K562 (cell line): ENCODE data around the gene ELL3. TPM values are rescaled to one million over a fixed set of nuclear protein-coding genes. Genes with fewer than 3 reads are reported as not detected.
"Not testable (repeated sequence)": the region's sequence is repeated elsewhere in the genome, so short reads cannot be mapped to it uniquely, and the experiment has no call there.

Experiments
- CCNT2 ChIP-seq: IDR thresholded peaks from 2 replicates; pipeline ENCODE4 v1.6.1; 2011; ENCODE audit warnings: borderline replicate concordance, low read depth, mild to moderate bottlenecking, moderate library complexity, mixed read lengths, low read length; ENCODE audit not compliant: insufficient read length; ENCODE audit errors: extremely low read depth
- GTF2E2 ChIP-seq: fragments of 200-800 bp; sonication (Bioruptor generic); IDR thresholded peaks from 2 replicates; pipeline ENCODE4 v1.6.1; 2016; ENCODE audit warnings: missing genetic modification characterization, missing compliant biosample characterization
- KAT7 ChIP-seq: sonication (generic); formaldehyde crosslinking; IDR thresholded peaks from 2 replicates; pipeline ENCODE4 v1.8.0; 2022; ENCODE audit warnings: missing genetic modification reagents, mild to moderate bottlenecking, borderline replicate concordance
- MAZ ChIP-seq, 2 experiments: fragments of 450-650 bp in 1 of 2; sonication (generic) in 1 of 2; formaldehyde crosslinking; IDR thresholded peaks in 1 of 2; conservative IDR thresholded peaks in 1 of 2; 2 replicates each; pipeline versions ENCODE4 v1.4.0 to v1.5.0; 2020; ENCODE audit warnings: mild to moderate bottlenecking in 1 of 2, missing genetic modification reagents in 1 of 2
- NFRKB ChIP-seq: fragments of 450-650 bp; IDR thresholded peaks from 2 replicates; pipeline ENCODE4 v1.6.1; 2016; ENCODE audit warnings: low read depth
- NONO ChIP-seq, 2 experiments: fragments of 200-400 bp in 1 of 2; fragments of 450-650 bp in 1 of 2; formaldehyde crosslinking in 1 of 2; IDR thresholded peaks; 2 replicates each; pipeline ENCODE4 v1.6.1; 2017; ENCODE audit warnings: low read depth in 2 of 2, mild to moderate bottlenecking in 2 of 2, moderate library complexity in 2 of 2, low read length in 1 of 2
- NR2C2 ChIP-seq, 2 experiments: fragments of 200-800 bp in 1 of 2; sonication (Bioruptor generic) in 1 of 2; sonication (generic) in 1 of 2; formaldehyde crosslinking in 1 of 2; IDR thresholded peaks; 2 replicates each; pipeline versions ENCODE4 v1.6.1 to v1.8.0; 2016 to 2022; ENCODE audit warnings: mild to moderate bottlenecking in 1 of 2, missing compliant biosample characterization in 1 of 2, missing genetic modification characterization in 1 of 2, missing genetic modification reagents in 1 of 2
- NR4A1 ChIP-seq, 2 experiments: fragments of 250-450 bp in 1 of 2; fragments of 450-650 bp in 1 of 2; sonication (Bioruptor Pico) in 1 of 2; IDR thresholded peaks; 2 replicates each; pipeline versions ENCODE4 v1.4.0 to v1.6.1; 2016 to 2020; ENCODE audit warnings: mild to moderate bottlenecking in 2 of 2, missing compliant biosample characterization in 1 of 2, missing genetic modification characterization in 1 of 2, moderate library complexity in 1 of 2
- PCBP1 ChIP-seq: fragments of 200-400 bp; formaldehyde crosslinking; IDR thresholded peaks from 2 replicates; pipeline ENCODE4 v1.6.1; 2018; ENCODE audit warnings: mild to moderate bottlenecking, low read depth, low read length; ENCODE audit not compliant: poor library complexity, severe bottlenecking
- RBFOX2 ChIP-seq: fragments of 200-400 bp; formaldehyde crosslinking; IDR thresholded peaks from 2 replicates; pipeline ENCODE4 v1.6.1; 2017; ENCODE audit warnings: low read depth, mild to moderate bottlenecking, low read length, moderate library complexity
- RBM25 ChIP-seq: fragments of 200-400 bp; formaldehyde crosslinking; IDR thresholded peaks from 2 replicates; pipeline ENCODE4 v1.6.1; 2018; ENCODE audit warnings: low read length, low read depth, moderate library complexity; ENCODE audit not compliant: severe bottlenecking
- SAP30 ChIP-seq: fragments of 200-600 bp; sonication (generic); IDR thresholded peaks from 2 replicates; pipeline ENCODE4 v1.6.1; 2012; ENCODE audit warnings: borderline replicate concordance, low read depth, mild to moderate bottlenecking, moderate library complexity, low read length, control low read depth, inconsistent platforms; ENCODE audit not compliant: insufficient read depth, poor library complexity, severe bottlenecking
- STAG1 ChIP-seq: sonication (generic); formaldehyde crosslinking; IDR thresholded peaks from 2 replicates; pipeline ENCODE4 v1.5.0; 2020; ENCODE audit warnings: missing genetic modification reagents, borderline replicate concordance
- THAP12 ChIP-seq: fragments of 250-450 bp; sonication (Bioruptor Pico); IDR thresholded peaks from 2 replicates; pipeline ENCODE4 v1.9.0; 2021; ENCODE audit warnings: mild to moderate bottlenecking, inconsistent platforms
- VEZF1 ChIP-seq: fragments of 200-800 bp; sonication (Bioruptor generic); IDR thresholded peaks from 2 replicates; pipeline ENCODE4 v1.6.1; 2017; ENCODE audit warnings: missing genetic modification characterization, missing compliant biosample characterization
- YY1 ChIP-seq, 3 experiments: IDR thresholded peaks; 2 replicates each; pipeline ENCODE4 v1.6.1; 2011; ENCODE audit warnings: low read length in 2 of 3, mild to moderate bottlenecking in 2 of 3, moderate library complexity in 2 of 3, borderline replicate concordance in 1 of 3, control low read depth in 1 of 3, low read depth in 1 of 3; ENCODE audit not compliant: insufficient read depth in 3 of 3, insufficient replicate concordance in 2 of 3, control insufficient read depth in 1 of 3, insufficient read length in 1 of 3; ENCODE audit errors: extremely low read depth in 1 of 3
- ZNF740 ChIP-seq, 3 experiments: fragments of 200-800 bp in 1 of 3; sonication (Bioruptor generic) in 1 of 3; sonication (generic) in 1 of 3; formaldehyde crosslinking in 1 of 3; IDR thresholded peaks; 2 replicates each; pipeline versions ENCODE4 v1.6.1 to v1.8.0; 2016 to 2022; ENCODE audit warnings: mild to moderate bottlenecking in 2 of 3, missing compliant biosample characterization in 2 of 3, missing genetic modification characterization in 2 of 3, missing genetic modification reagents in 1 of 3
- polyA plus RNA-seq, 8 experiments: library from polyadenylated mRNA; depleted of rRNA in 4 of 8; stranded (reverse) in 5 of 8; unstranded in 3 of 8; fragments of >200 nt; fragmentation: Nextera tagmentation in 2 of 8; fragmentation: Illumina TruSeq in 1 of 8; extraction: Ambion mirVana in 2 of 8; extraction: Trizol in 1 of 8; gene quantifications; 2 replicates each; pipeline versions ENCODE4 v1.2.1 to v1.2.3, GENCODE V29; 2011 to 2014; ENCODE audit warnings: inconsistent platforms in 1 of 8, missing spikeins in 1 of 8
- total RNA-seq, 7 experiments: library from RNA; depleted of rRNA in 6 of 7; stranded (reverse); fragments of >200 nt in 6 of 7; fragmentation: Illumina TruSeq in 2 of 7; extraction: Trizol in 2 of 7; gene quantifications; 2 replicates each; pipeline versions ENCODE4 v1.2.1 to v1.2.3, GENCODE V29; 2011 to 2021; ENCODE audit warnings: low replicate concordance in 1 of 7

Gene ELL3
- total and polyA plus RNA-seq, 9 of the 15 experiments (the other 6 are each of a cell fraction or from before 2014, with no cell fraction given): 0.80 to 5.2 (median 2.6) TPM

- TF ChIP-seq ZNF740 (CRISPR knock-in tag; IDR thresholded peaks at IDR 0.05) (0 out of 2 replicates have a peak, but pooled peaks have one; percentile 56), NR4A1 (CRISPR knock-in tag; IDR thresholded peaks at IDR 0.05) (peak; percentile 67; the same call in 1 of the 2 replicates), STAG1 (CRISPR knock-in tag) (0 out of 2 replicates have a peak, but pooled peaks have one; percentile 26), THAP12 (CRISPR knock-in tag) (peak; percentile 97), YY1 (IDR thresholded peaks at IDR 0.05; ENCODE audit: borderline replicate concordance in 1 of 3, control insufficient read depth in 1 of 3, extremely low read depth in 1 of 3, insufficient read depth in 3 of 3, insufficient read length in 1 of 3, insufficient replicate concordance in 2 of 3, low read depth in 1 of 3, low read length in 2 of 3) (peak in 2 of 3 experiments; percentile 36 to 46), CCNT2 (peak; percentile 54), VEZF1 (CRISPR knock-in tag) (peak; percentile 71), KAT7 (CRISPR knock-in tag) (peak; percentile 29; the same call in 1 of the 2 replicates), MAZ (CRISPR knock-in tag; conservative IDR thresholded peaks at IDR 0.05 in 1 of 2, IDR thresholded peaks at IDR 0.05 in 1 of 2) (peak; percentile 10 to 15; a peak in 2 of 4 replicates), NFRKB (peak; percentile 51; the same call in 1 of the 2 replicates), PCBP1 (peak; percentile 71), NR2C2 (tag; IDR thresholded peaks at IDR 0.05) (peak; percentile 4; the same call in 1 of the 2 replicates), RBFOX2 (peak; percentile 97), GTF2E2 (tag) (0 out of 2 replicates have a peak, but pooled peaks have one; percentile 27), RBM25 (peak; percentile 98), SAP30 (peak; percentile 28), NONO (IDR thresholded peaks at IDR 0.05; ENCODE audit: low read depth in 2 of 2, low read length in 1 of 2) (peak; percentile 20 to 95; a peak in 2 of 4 replicates)
- not testable (repeated sequence) for TF ChIP-seq ZNF740 (tag; IDR thresholded peaks at IDR 0.05); NR4A1 (tag; IDR thresholded peaks at IDR 0.05); NR2C2 (CRISPR knock-in tag; IDR thresholded peaks at IDR 0.05)
Measured at GRCh38 chr15:43746245-43746902, 30.4 kb downstream of the ELL3 start, which contains the start of gene PDIA3 (continued).
